Left ventricle myocardium superior (tissue), 1 donor: Measurements from ENCODE around the gene SSNA1. TPM values are rescaled to one million over a fixed set of nuclear protein-coding genes. Genes with fewer than 3 reads are reported as not detected.

Experiments used
- ATAC-seq: fragments of 200-7000 bp; cut with Tn5 transposase; one replicate; pipeline ENCODE4 v1.9.1; 2020; ENCODE audit warnings: mild to moderate bottlenecking, moderate library complexity
- DNase-seq: peaks from one replicate; pipeline ENCODE4 v3.0.0-alpha.2; 2020
- intact Hi-C: fragments of 100-400 bp; cut with micrococcal nuclease; formaldehyde crosslinking; loops from one replicate; pipeline ENCODE4 v1.11.0; 2022
- total RNA-seq: library from RNA; stranded (reverse); fragmentation: NEBNext Ultra II Directional; extraction: Animal tissue kit (Norgen Biotek cat#: 25700); gene quantifications from one replicate; pipeline ENCODE4 v1.2.1, GENCODE V29; 2021
- donor health status: DM: no; HTN: yes; CAD: no; lungs with severe emphysema.

SSNA1 gene
- total RNA-seq, 1 donor from 2014 or later: 77.7 TPM

DNA sequence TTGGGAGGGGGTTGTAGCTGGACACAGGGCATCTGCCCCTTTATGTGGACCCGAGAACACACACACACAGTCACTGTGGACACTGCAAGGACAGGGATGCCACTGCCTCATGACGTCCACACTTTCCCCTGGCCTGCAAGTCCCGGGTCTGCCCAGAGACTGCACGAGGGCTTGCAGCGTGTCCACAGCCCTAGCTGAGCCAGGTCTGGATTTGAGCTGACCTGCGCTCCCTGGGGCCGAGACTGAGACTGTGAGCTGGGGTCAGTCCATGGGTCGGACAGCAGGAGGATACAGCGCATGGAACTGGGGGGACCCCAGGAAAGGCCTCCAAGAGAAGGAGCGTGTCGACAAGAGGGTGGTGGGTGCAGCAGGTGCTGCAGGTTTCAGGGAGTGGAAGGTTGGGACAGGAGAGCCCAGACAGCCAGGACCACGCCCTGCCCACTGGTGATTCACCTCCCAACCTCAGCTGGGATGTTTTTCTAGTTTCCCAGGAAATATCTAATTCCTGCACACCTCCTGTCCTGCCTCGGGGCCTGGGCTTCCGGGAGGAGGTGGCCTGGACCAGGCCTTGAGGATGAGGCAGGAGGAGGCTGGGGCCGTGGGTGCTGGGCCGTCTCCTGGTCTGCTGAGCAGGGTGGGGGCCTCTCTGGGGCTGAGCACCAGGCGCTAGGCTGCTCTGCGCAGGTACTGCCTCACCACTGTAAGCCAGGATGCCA, 38.0 kb downstream of the SSNA1 start:
- intact Hi-C loops: no loop called here
- DNase-seq: no peak
- ATAC-seq: no peak

DNA sequence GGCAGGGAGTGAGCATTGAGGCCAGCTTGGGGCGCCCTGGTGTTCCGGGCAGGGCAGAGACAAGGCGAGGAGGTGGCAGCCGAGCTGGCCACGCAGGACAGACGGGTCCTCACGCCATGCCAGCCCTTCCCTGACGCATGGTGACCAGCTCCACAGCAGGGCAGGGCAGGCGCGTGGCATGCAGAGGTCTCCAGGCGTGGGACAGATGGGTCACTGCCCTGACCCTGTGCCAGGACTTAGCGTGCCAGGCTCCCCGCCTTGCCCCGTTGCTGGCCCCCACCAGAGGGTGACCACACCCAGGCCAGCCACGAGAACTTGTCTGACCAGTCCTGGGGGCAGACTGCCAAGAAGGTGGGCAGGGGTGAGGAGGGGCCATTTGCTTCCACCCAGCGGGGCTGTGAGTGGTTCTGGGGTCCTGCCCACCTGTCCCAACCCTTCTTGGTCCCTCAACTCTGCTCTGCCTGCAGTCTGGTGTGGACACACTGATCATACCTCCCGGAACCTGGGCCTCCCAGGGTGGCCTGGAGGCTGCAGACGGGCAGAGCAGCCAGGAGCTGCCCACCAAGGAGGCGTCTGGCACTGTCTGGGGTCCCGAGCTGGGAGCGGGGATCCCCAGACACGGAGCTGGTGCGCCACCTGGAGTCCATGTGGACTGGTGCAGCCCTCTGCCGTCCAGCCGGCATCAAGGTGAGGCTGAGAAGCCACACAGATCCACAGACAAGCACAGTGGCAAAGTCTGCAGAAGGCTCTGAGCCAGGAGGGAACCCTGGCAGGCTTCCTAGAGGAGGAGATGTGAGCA, 38.8 kb downstream of the SSNA1 start, which contains the start of gene RNF224:
Gene RNF224, plus strand, starts transcription at position 449 of the 799 bp plus-strand sequence. CDS start 834 bp downstream, outside the sequence.
- peak; percentile 32 for ATAC-seq
- intact Hi-C loops: no loop called here
- DNase-seq: peak; percentile 86

- DNase-seq (no peak), ATAC-seq (no peak)
- intact Hi-C loops: no loop called here
Measured at GRCh38 chr9:137227853-137228505, 39.5 kb downstream of the SSNA1 start.

GRCh38 chr9:137228506-137228967, 40.1 kb downstream of the SSNA1 start:
- ATAC-seq (no peak), DNase-seq (no peak)
- intact Hi-C loops: no loop called here

DNA sequence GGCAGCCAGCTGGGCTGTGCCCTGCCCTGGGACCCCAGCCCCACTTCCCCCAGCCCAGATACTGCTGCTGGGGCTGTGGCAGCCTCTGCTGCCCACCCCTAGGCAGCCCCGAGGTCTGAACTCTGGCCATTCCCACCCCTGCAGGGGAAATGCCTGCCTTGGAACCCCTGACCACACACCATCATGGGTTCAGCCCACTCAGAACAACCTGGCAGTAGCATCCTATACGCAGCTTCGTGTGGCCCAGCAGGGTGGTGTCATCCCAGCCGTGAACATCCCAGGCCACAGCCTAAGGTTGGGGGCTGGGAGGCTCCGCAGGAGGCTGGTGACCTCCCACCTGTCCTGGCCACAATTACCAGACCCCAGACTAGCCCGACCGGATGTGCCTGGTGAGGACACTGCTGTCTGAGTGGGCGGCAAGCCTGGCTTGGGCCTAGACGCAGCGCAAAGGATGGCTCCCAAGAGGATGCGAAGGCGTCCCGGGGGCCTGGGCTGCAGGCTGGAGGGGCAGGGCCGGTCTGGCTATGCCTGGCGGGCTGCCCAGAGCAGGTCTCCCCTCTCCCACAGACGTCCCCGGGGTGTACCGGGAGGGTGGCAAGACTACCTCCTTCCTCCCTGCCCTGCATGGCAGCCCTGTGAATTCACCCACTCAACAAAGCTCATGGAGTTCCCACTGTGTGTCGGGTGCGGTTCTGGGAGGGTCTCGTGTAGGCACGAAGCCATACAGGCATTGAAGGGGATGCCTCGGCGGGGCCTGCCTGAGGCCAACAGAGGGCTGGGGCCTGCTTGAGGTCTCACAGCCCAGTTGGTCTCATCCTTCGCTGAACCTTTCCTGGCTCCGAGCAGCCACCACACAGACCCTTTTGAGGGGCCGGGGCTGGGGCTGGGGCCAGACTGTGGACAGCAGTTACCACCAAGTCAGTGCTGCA, 40.8 kb downstream of the SSNA1 start:
- intact Hi-C loops: no loop called here
- no peak for DNase-seq

GRCh38 chr9:137229903-137230704, 41.6 kb downstream of the SSNA1 start:
- DNase-seq: no peak
- intact Hi-C loops: loop anchor here (10.0 kb wide), 1 partner anchor 105 kb away; no protein-coding TSS in a partner anchor
- no peak for ATAC-seq

More for the DNA sequence above, 40.8 kb downstream of the SSNA1 start:
- no peak for ATAC-seq

DNA sequence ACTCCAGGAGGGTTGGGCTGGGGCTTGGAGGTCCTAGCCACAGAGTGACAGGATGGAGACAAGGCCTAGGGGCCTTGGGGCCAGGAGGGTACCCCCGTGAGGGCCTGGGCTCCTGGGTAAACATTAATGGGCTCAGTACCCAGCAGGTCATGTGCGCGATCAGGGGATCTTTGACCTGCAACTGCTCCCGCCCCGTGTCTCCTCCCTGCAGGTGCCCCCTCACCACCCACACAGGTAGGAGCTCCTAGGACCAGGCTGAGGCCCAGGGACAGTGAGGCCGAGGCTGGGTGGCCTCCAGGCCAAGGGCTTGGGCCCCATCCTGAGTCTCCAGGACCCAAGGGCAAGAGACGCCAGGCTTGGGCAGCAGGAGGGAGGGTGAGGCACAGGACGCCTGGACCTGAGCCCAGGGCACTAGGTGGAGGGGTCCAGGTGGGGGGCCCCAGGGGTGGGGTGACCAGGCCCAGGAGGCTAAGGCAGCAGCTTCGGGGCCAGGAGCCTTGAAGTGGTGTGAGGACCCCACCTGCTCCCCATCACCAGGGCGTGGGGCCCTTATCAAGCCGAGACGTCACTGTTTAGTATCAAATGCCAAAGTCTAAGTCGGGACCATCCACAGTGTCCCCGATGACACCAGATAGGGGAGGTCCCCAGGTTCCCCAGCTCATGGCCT, 42.4 kb downstream of the SSNA1 start, which contains the start of gene SLC34A3:
Gene SLC34A3, plus strand, starts transcription at position 197 of the 667 bp plus-strand sequence. CDS start 802 bp downstream, outside the sequence.
- DNase-seq (no peak), ATAC-seq (no peak)
- intact Hi-C loops: loop anchor here (10.0 kb wide), 1 partner anchor 106 kb away; no protein-coding TSS in a partner anchor

GRCh38 chr9:137231372-137232039, 43.0 kb downstream of the SSNA1 start:
- intact Hi-C loops: loop anchor here (10.0 kb wide), 1 partner anchor 107 kb away; no protein-coding TSS in a partner anchor

GRCh38 chr9:137232101-137232500, 43.6 kb downstream of the SSNA1 start:
- ATAC-seq (no peak), DNase-seq (no peak)
- intact Hi-C loops: loop anchor here (10.0 kb wide), 1 partner anchor 107 kb away; no protein-coding TSS in a partner anchor

More at GRCh38 chr9:137231372-137232039, 43.0 kb downstream of the SSNA1 start:
- DNase-seq: no peak
- no peak for ATAC-seq

DNA sequence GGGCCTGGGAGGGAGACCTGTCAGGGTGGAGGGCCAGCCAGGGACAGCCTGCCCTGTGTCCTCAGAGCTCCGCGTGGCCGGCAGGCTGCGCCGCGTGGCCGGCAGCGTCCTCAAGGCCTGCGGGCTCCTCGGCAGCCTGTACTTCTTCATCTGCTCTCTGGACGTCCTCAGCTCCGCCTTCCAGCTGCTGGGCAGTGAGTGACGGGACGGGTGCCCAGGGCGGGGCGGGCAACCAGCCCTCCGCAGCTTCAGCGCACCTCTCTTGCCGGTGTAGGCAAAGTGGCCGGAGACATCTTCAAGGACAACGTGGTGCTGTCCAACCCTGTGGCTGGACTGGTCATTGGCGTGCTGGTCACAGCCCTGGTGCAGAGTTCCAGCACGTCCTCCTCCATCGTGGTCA, 44.0 kb downstream of the SSNA1 start:
- no peak for ATAC-seq
- no peak for DNase-seq
- intact Hi-C loops: loop anchor here (10.0 kb wide), 1 partner anchor 108 kb away; no protein-coding TSS in a partner anchor

DNA sequence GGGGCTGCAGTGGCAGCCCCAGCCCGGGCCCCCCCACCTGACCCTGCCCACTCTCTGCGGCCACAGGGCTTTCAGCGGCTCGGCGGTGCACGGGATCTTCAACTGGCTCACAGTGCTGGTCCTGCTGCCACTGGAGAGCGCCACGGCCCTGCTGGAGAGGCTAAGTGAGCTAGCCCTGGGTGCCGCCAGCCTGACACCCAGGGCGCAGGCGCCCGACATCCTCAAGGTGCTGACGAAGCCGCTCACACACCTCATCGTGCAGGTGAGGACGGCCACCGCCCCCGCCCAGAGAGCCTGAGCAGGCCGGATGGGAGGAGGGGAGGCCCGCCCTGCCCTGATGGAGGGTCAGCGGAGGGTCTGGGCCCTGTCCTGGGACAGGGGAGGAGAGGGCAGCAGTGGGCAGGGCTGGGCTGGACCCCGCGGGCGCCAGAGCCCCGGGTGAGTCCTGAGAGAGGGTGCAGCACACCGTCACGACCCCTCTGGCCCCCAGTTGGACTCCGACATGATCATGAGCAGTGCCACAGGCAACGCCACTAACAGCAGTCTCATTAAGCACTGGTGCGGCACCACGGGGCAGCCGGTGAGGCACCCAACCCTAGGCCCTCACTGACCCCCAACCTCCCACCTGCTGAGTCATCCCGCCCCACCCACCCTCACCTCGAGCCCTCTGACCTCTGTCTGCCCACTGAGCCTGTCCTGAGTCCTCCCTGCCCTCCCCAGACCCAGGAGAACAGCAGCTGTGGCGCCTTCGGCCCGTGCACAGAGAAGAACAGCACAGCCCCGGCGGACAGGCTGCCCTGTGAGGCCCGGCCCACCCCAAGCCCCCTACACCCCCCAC, 44.9 kb downstream of the SSNA1 start:
- intact Hi-C loops: loop anchor here (10.0 kb wide), 1 partner anchor 109 kb away; no protein-coding TSS in a partner anchor
- no peak for DNase-seq
- ATAC-seq: no peak

GRCh38 chr9:137234055-137234697, 45.7 kb downstream of the SSNA1 start:
- DNase-seq (no peak), ATAC-seq (no peak)
- intact Hi-C loops: loop anchor here (10.0 kb wide), 1 partner anchor 109 kb away; no protein-coding TSS in a partner anchor

GRCh38 chr9:137234758-137235423, 46.4 kb downstream of the SSNA1 start:
- intact Hi-C loops: loop anchor here (10.0 kb wide), 1 partner anchor 110 kb away; no protein-coding TSS in a partner anchor
- no peak for DNase-seq
- no peak for ATAC-seq
